AG09309 (cell line): ENCODE measurements around the gene NRP2.

Experiments
- DNase-seq: peaks from one replicate; pipeline ENCODE4 v3.0.0-alpha.2; 2010; ENCODE audit warnings: low read depth
- H3K4me3 ChIP-seq: 2 replicates; pipeline ENCODE4 v1.5.1; 2011; ENCODE audit warnings: mild to moderate bottlenecking, low read depth, low read length, moderate library complexity; ENCODE audit not compliant: control insufficient read depth
- TF ChIP-seq, protein P1 (sequence below): IDR thresholded peaks from 2 replicates; pipeline ENCODE4 v1.5.1; 2011; ENCODE audit warnings: mild to moderate bottlenecking, low read depth, low read length, inconsistent platforms; ENCODE audit not compliant: insufficient read depth, control insufficient read depth; ENCODE audit errors: missing control alignments

Gene NRP2

DNA sequence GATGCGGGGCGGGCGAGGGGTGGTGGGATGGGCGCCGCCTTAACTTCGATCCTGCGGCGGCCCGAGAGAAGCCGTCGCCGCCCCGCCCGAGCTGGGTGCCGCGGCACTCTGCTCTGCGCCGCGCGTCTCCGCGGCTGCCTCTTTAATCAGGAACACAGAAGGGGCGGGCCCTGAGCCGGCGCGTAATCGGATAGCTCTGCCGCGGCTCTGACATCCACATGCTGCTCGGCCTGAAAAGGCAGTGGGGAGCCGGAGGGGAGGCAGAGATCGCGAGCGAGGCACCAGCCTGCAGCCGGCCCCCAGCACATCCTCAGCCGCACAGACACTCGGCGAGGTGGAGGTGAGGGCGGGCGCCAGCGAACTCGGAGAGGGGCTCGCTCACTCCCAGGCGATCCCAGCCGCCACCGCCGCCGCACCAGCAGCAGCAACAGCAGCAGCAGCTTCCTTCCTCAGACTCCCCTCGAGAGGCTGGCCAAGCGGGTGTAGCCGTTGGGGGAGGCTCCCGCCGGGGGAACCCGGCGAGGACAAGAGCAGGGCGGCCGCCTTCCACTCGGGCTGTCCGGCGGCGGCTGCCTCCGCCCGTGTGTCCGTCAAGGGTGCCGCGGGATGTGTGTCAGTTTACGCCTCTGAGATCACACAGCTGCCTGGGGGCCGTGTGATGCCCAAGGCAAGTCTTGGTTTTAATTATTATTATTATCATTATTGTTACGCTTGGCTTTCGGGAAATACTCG lies at the start of gene NRP2:
Gene NRP2 (plus strand): TSS at position 263 of the 732 bp plus-strand sequence. CDS start 790 bp downstream, outside the sequence.
- DNase-seq = no peak
- H3K4me3 ChIP-seq = peak within 1 kb of the TSS; percentile 58
- TF ChIP-seq, protein P1, sequence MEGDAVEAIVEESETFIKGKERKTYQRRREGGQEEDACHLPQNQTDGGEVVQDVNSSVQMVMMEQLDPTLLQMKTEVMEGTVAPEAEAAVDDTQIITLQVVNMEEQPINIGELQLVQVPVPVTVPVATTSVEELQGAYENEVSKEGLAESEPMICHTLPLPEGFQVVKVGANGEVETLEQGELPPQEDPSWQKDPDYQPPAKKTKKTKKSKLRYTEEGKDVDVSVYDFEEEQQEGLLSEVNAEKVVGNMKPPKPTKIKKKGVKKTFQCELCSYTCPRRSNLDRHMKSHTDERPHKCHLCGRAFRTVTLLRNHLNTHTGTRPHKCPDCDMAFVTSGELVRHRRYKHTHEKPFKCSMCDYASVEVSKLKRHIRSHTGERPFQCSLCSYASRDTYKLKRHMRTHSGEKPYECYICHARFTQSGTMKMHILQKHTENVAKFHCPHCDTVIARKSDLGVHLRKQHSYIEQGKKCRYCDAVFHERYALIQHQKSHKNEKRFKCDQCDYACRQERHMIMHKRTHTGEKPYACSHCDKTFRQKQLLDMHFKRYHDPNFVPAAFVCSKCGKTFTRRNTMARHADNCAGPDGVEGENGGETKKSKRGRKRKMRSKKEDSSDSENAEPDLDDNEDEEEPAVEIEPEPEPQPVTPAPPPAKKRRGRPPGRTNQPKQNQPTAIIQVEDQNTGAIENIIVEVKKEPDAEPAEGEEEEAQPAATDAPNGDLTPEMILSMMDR = no peak

DNA sequence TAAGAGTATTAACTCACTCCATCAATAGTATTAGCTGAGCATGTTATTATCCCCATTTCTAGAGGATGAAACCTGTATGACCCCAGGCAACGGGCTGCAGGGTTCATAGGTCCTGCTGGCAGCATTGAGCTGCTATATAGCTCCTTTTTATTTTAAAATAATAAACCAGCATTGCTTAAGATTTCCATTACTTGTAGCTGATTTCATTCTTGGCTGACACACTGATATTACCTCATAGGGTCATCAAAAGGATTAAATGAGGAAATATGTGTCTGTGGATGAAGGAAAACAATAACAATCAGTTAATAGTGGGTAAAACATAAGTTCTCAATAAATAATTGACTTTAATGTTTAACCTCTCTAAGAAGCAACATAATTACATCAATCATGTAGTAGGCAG lies 48.3 kb upstream of the NRP2 start:
- no peak for DNase-seq
- TF ChIP-seq, protein P1 = no peak
- no peak overlapping the region for H3K4me3 ChIP-seq

- TF ChIP-seq, protein P1 = no peak
- H3K4me3 ChIP-seq = no peak overlapping the region
- DNase-seq = no peak
Observed at GRCh38 chr2:205636549-205637319, 45.6 kb upstream of the NRP2 start.

- TF ChIP-seq, protein P1 = no peak
- no peak overlapping the region for H3K4me3 ChIP-seq
- DNase-seq = no peak
Observed at GRCh38 chr2:205637320-205637602, 45.0 kb upstream of the NRP2 start.

GRCh38 chr2:205637779-205638503 lies 44.4 kb upstream of the NRP2 start:
- no peak for DNase-seq
- TF ChIP-seq, protein P1 = no peak

GRCh38 chr2:205640716-205641115 lies 41.6 kb upstream of the NRP2 start:
- no peak overlapping the region for H3K4me3 ChIP-seq
- TF ChIP-seq, protein P1 = no peak
- DNase-seq = no peak

More at GRCh38 chr2:205637779-205638503, 44.4 kb upstream of the NRP2 start:
- H3K4me3 ChIP-seq = no peak overlapping the region
